Measurements from ENCODE around the gene C22orf15.

GRCh38 chr22:23751441-23751996, 11.3 kb upstream of the C22orf15 start:
- TF ChIP-seq CTCF (IDR thresholded peaks at IDR 0.05 in 2 of 3, conservative IDR thresholded peaks at IDR 0.05 in 1 of 3; ENCODE audit: borderline replicate concordance in 1 of 3, insufficient read depth in 1 of 3, low read depth in 2 of 3, low read length in 2 of 3) (no peak), SIN3A (IDR thresholded peaks at IDR 0.05; ENCODE audit: low read depth) (no peak), EZH2 (IDR thresholded peaks at IDR 0.05) (no peak)
